ENCODE results near the gene SH3RF3.

SH3RF3 gene

GRCh38 chr2:109193807-109194619 is 65.0 kb downstream of the SH3RF3 start:
- TF ChIP-seq CTCF (conservative IDR thresholded peaks at IDR 0.05) = no peak
- H3K27ac ChIP-seq = no peak overlapping the region

GRCh38 chr2:109194620-109194937 is 65.6 kb downstream of the SH3RF3 start:
- H3K27ac ChIP-seq = no peak overlapping the region
- no peak for TF ChIP-seq CTCF (conservative IDR thresholded peaks at IDR 0.05)

- no peak for TF ChIP-seq CTCF (conservative IDR thresholded peaks at IDR 0.05)
- no peak overlapping the region for H3K27ac ChIP-seq
Observed at GRCh38 chr2:109195193-109196045, 66.4 kb downstream of the SH3RF3 start.

- no peak overlapping the region for H3K27ac ChIP-seq
- TF ChIP-seq CTCF (conservative IDR thresholded peaks at IDR 0.05) = no peak
Observed at GRCh38 chr2:109196081-109196875, 67.3 kb downstream of the SH3RF3 start.

GRCh38 chr2:109197491-109198418 is 68.8 kb downstream of the SH3RF3 start:
- TF ChIP-seq CTCF (conservative IDR thresholded peaks at IDR 0.05) = no peak
- H3K27ac ChIP-seq = no peak overlapping the region

- no peak for TF ChIP-seq CTCF (conservative IDR thresholded peaks at IDR 0.05)
- H3K27ac ChIP-seq = no peak overlapping the region
Observed at GRCh38 chr2:109199790-109200189, 70.8 kb downstream of the SH3RF3 start.
